HL-60 (cell line): ENCODE results near the gene TMEM135.

Experiments
- DNase-seq, 2 experiments: peaks; one replicate each; pipeline ENCODE4 v3.0.0-alpha.2; 2010 to 2020; ENCODE audit warnings: low read depth in 1 of 2, low spot score in 1 of 2
- H3K27ac ChIP-seq: fragments of 250-450 bp; sonication (Bioruptor Pico); replicated peaks from 2 replicates; pipeline ENCODE4 v1.5.1; 2020; ENCODE audit warnings: mild to moderate bottlenecking, moderate library complexity
- H3K27me3 ChIP-seq: fragments of 250-450 bp; sonication (Bioruptor Pico); 2 replicates; pipeline ENCODE4 v1.5.1; 2021; ENCODE audit warnings: mild to moderate bottlenecking, moderate library complexity; ENCODE audit not compliant: insufficient read depth, poor library complexity, severe bottlenecking
- H3K4me3 ChIP-seq: replicated peaks from 2 replicates; pipeline ENCODE4 v1.5.1; 2011; ENCODE audit warnings: mild to moderate bottlenecking, control low read depth, low read length; ENCODE audit not compliant: insufficient read depth
- CTCF ChIP-seq: IDR thresholded peaks from one replicate; pipeline ENCODE4 v1.5.1; 2011; ENCODE audit warnings: low read length, control low read depth, inconsistent platforms; ENCODE audit not compliant: insufficient read depth
- GABPA ChIP-seq: IDR thresholded peaks from 2 replicates; pipeline ENCODE4 v1.6.1; 2012; ENCODE audit warnings: low read depth
- POLR2AphosphoS5 ChIP-seq: IDR thresholded peaks from 2 replicates; pipeline ENCODE4 v1.6.1; 2012; ENCODE audit warnings: low read depth
- SPI1 ChIP-seq: IDR thresholded peaks from 2 replicates; pipeline ENCODE4 v1.6.1; 2012; ENCODE audit warnings: low read depth, mild to moderate bottlenecking, borderline replicate concordance
- TF ChIP-seq, protein P1 (sequence below): IDR thresholded peaks from 2 replicates; pipeline ENCODE4 v1.6.1; 2012; ENCODE audit warnings: low read depth; ENCODE audit not compliant: insufficient replicate concordance

The TMEM135 gene

GRCh38 chr11:87352759-87353707, 315.3 kb downstream of the TMEM135 start:
- Histone ChIP-seq H3K4me3 (no peak overlapping the region), H3K27ac (no peak overlapping the region)

DNA sequence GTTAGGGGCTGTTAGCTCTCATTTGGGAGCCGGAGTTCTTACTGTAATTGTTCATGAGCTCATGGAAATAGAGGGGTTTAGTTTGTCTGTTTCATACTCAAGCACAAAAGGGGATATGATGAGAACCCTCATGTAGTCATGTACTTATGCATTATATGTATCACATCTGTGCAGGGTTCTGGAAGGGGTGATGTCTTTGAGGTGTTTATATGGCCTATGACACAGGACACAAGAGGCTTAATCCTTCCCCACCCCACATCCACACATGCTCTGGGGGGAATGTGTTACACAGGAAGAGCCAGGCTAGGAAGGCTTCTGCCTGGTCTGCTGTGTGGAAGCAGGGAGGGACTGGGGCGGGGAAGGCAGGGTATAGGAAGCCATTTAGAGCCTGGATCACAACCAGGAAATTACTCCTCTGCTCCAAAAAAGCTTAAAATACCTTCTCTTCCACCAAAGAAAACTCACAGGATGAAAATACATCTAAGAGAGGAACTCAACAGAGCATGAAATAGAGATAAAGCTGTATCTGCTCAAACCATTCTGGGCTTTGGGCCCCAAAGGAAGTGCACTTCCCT, 316.1 kb downstream of the TMEM135 start:
- no peak overlapping the region for H3K4me3 ChIP-seq
- no peaks in the 10 kb centered on the region for H3K27me3 ChIP-seq
- TF ChIP-seq SPI1 = no peak
- TF ChIP-seq, protein P1, sequence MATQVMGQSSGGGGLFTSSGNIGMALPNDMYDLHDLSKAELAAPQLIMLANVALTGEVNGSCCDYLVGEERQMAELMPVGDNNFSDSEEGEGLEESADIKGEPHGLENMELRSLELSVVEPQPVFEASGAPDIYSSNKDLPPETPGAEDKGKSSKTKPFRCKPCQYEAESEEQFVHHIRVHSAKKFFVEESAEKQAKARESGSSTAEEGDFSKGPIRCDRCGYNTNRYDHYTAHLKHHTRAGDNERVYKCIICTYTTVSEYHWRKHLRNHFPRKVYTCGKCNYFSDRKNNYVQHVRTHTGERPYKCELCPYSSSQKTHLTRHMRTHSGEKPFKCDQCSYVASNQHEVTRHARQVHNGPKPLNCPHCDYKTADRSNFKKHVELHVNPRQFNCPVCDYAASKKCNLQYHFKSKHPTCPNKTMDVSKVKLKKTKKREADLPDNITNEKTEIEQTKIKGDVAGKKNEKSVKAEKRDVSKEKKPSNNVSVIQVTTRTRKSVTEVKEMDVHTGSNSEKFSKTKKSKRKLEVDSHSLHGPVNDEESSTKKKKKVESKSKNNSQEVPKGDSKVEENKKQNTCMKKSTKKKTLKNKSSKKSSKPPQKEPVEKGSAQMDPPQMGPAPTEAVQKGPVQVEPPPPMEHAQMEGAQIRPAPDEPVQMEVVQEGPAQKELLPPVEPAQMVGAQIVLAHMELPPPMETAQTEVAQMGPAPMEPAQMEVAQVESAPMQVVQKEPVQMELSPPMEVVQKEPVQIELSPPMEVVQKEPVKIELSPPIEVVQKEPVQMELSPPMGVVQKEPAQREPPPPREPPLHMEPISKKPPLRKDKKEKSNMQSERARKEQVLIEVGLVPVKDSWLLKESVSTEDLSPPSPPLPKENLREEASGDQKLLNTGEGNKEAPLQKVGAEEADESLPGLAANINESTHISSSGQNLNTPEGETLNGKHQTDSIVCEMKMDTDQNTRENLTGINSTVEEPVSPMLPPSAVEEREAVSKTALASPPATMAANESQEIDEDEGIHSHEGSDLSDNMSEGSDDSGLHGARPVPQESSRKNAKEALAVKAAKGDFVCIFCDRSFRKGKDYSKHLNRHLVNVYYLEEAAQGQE = no peak
- TF ChIP-seq GABPA = no peak
- TF ChIP-seq CTCF = no peak
- no peak for TF ChIP-seq POLR2AphosphoS5
- DNase-seq = no peak
- H3K27ac ChIP-seq = no peak overlapping the region

More at GRCh38 chr11:87352759-87353707, 315.3 kb downstream of the TMEM135 start:
- peak; percentile 49 to 67 for DNase-seq
- no peaks in the 10 kb centered on the region for H3K27me3 ChIP-seq
- TF ChIP-seq SPI1 (no peak), CTCF (peak; percentile 98), POLR2AphosphoS5 (no peak), GABPA (no peak)
- TF ChIP-seq, protein P1 = no peak

- H3K27me3 ChIP-seq = no peaks in the 10 kb centered on the region
- H3K27ac ChIP-seq = no peak overlapping the region
- no peak for TF ChIP-seq CTCF
- TF ChIP-seq, protein P1 = no peak
- TF ChIP-seq SPI1 = no peak
- no peak for TF ChIP-seq POLR2AphosphoS5
- TF ChIP-seq GABPA = no peak
- no peak for DNase-seq
- H3K4me3 ChIP-seq = no peak overlapping the region
Measured at GRCh38 chr11:87355596-87355995, 317.9 kb downstream of the TMEM135 start.
